IMR-90 (cell line): ENCODE measurements around the gene PFKP. TPM values are rescaled to one million over a fixed set of nuclear protein-coding genes. Genes with fewer than 3 reads are reported as not detected.

ENCODE experiments used
- ATAC-seq: fragments of 200-7000 bp; cut with Tn5 transposase; 2 replicates; pipeline ENCODE4 v1.9.1; 2020; ENCODE audit warnings: low read depth, mild to moderate bottlenecking, moderate library complexity
- BruUV-seq: library from RNA; stranded (reverse); fragments of 400-500 nt; replicated peaks from 2 replicates; lab custom pipeline; 2021; lab: Mats Ljungman, UMichigan
- CTCF ChIA-PET: fragments of 300-600 bp; formaldehyde crosslinking; extraction: SDS; loops from one replicate; lab custom pipeline; 2021; ENCODE audit warnings: antibody characterized with exemption; lab: Yijun Ruan, JAX
- POLR2A ChIA-PET: fragments of 300-600 bp; sonication (Branson Sonifier 250); formaldehyde crosslinking; loops from one replicate; lab custom pipeline; 2022; ENCODE audit warnings: antibody characterized with exemption; ENCODE audit not compliant: unreplicated experiment; lab: Charles Lee
- DNase-seq: peaks from one replicate; pipeline ENCODE4 v3.0.0; 2013
- H2AFZ ChIP-seq: replicated peaks from 2 replicates; pipeline ENCODE3; 2013; ENCODE audit warnings: low read length, mild to moderate bottlenecking; ENCODE audit not compliant: poor library complexity
- H2AK5ac ChIP-seq: 2 replicates; pipeline ENCODE4 v1.6.1; 2013; ENCODE audit warnings: low read depth, low read length, inconsistent platforms
- H2AK9ac ChIP-seq: replicated peaks from 2 replicates; pipeline ENCODE3; 2013; ENCODE audit warnings: mild to moderate bottlenecking, low read depth, low read length, moderate library complexity; ENCODE audit not compliant: poor library complexity
- H2BK120ac ChIP-seq: 2 replicates; pipeline ENCODE4 v1.6.1; 2013; ENCODE audit warnings: low read depth, low read length, inconsistent platforms
- H2BK15ac ChIP-seq: 3 replicates; pipeline ENCODE4 v1.6.1; 2013; ENCODE audit warnings: low read depth, low read length, inconsistent platforms
- H2BK20ac ChIP-seq: 2 replicates; pipeline ENCODE4 v1.6.1; 2013; ENCODE audit warnings: low read depth, mild to moderate bottlenecking, inconsistent platforms, low read length, moderate library complexity
- H2BK5ac ChIP-seq: 2 replicates; pipeline ENCODE4 v1.6.1; 2013; ENCODE audit warnings: mild to moderate bottlenecking, low read depth, low read length, inconsistent platforms; ENCODE audit not compliant: poor library complexity, severe bottlenecking
- H3K14ac ChIP-seq: replicated peaks from 2 replicates; pipeline ENCODE4 v1.6.1; 2013; ENCODE audit warnings: low read depth, low read length, inconsistent platforms
- H3K18ac ChIP-seq: 2 replicates; pipeline ENCODE4 v1.6.1; 2013; ENCODE audit warnings: low read depth, low read length, control low read depth
- H3K23ac ChIP-seq: 2 replicates; pipeline ENCODE4 v1.6.1; 2013; ENCODE audit warnings: low read depth, low read length, inconsistent platforms
- H3K27ac ChIP-seq: 2 replicates; pipeline ENCODE4 v1.5.1; 2013; ENCODE audit warnings: mild to moderate bottlenecking, control low read depth, low read length; ENCODE audit not compliant: insufficient read depth
- H3K27me3 ChIP-seq: 2 replicates; pipeline ENCODE4 v1.6.1; 2013; ENCODE audit warnings: low read length; ENCODE audit not compliant: control insufficient read depth, insufficient read depth
- H3K36me3 ChIP-seq: 2 replicates; pipeline ENCODE4 v1.6.1; 2013; ENCODE audit warnings: low read length, mixed read lengths; ENCODE audit not compliant: control insufficient read depth, insufficient read depth
- H3K4ac ChIP-seq: 2 replicates; pipeline ENCODE4 v1.6.1; 2013; ENCODE audit warnings: low read depth, low read length, inconsistent platforms
- H3K4me1 ChIP-seq: 2 replicates; pipeline ENCODE4 v1.6.1; 2013; ENCODE audit warnings: low read length, mixed read lengths; ENCODE audit not compliant: control insufficient read depth, insufficient read depth
- H3K4me2 ChIP-seq: 2 replicates; pipeline ENCODE4 v1.6.1; 2013; ENCODE audit warnings: low read depth, mild to moderate bottlenecking, control low read depth, low read length, moderate library complexity
- H3K4me3 ChIP-seq: 2 replicates; pipeline ENCODE4 v1.5.1; 2013; ENCODE audit warnings: low read depth, mild to moderate bottlenecking, control low read depth, low read length, moderate library complexity; ENCODE audit not compliant: insufficient read depth
- H3K56ac ChIP-seq: 2 replicates; pipeline ENCODE4 v1.6.1; 2013; ENCODE audit warnings: low read length, inconsistent platforms; ENCODE audit not compliant: insufficient read depth; ENCODE audit errors: extremely low read depth
- H3K79me1 ChIP-seq, 2 experiments: 2 replicates each; pipeline ENCODE4 v1.6.1; 2013; ENCODE audit warnings: low read length in 2 of 2, inconsistent platforms in 1 of 2, low read depth in 1 of 2
- H3K9ac ChIP-seq: 2 replicates; pipeline ENCODE4 v1.6.1; 2013; ENCODE audit warnings: low read depth, low read length, control low read depth
- H3K9me1 ChIP-seq: 2 replicates; pipeline ENCODE4 v1.6.1; 2013; ENCODE audit warnings: low read length, inconsistent platforms; ENCODE audit not compliant: insufficient read depth
- H3K9me3 ChIP-seq: 2 replicates; pipeline ENCODE4 v1.6.1; 2013; ENCODE audit warnings: low read length; ENCODE audit not compliant: control insufficient read depth, insufficient read depth
- H4K20me1 ChIP-seq: 2 replicates; pipeline ENCODE4 v1.6.1; 2013; ENCODE audit warnings: low read length, inconsistent platforms; ENCODE audit not compliant: insufficient read depth
- H4K5ac ChIP-seq: 2 replicates; pipeline ENCODE4 v1.6.1; 2013; ENCODE audit warnings: mild to moderate bottlenecking, low read depth, low read length, control low read depth
- H4K8ac ChIP-seq, 2 experiments: 2 replicates each; pipeline ENCODE4 v1.6.1; 2013; ENCODE audit warnings: low read depth in 2 of 2, low read length in 2 of 2, control low read depth in 1 of 2, inconsistent platforms in 1 of 2
- H4K91ac ChIP-seq: 2 replicates; pipeline ENCODE4 v1.6.1; 2013; ENCODE audit warnings: low read depth, low read length, inconsistent platforms; ENCODE audit not compliant: insufficient read depth
- BHLHE40 ChIP-seq: fragments of 150-350 bp; IDR thresholded peaks from 2 replicates; pipeline ENCODE4 v1.6.1; 2016; ENCODE audit warnings: mild to moderate bottlenecking, low read depth, low read length
- CEBPB ChIP-seq: IDR thresholded peaks from 2 replicates; pipeline ENCODE4 v1.6.1; 2012; ENCODE audit warnings: low read depth, low read length, improper control_type of control experiment
- CHD1 ChIP-seq: IDR thresholded peaks from 2 replicates; pipeline ENCODE4 v1.6.1; 2012; ENCODE audit warnings: low read depth, low read length, improper control_type of control experiment
- FOS ChIP-seq: fragments of 150-350 bp; IDR thresholded peaks from 2 replicates; pipeline ENCODE4 v1.6.1; 2016; ENCODE audit warnings: low read depth, low read length
- POLR2A ChIP-seq: IDR thresholded peaks from 2 replicates; pipeline ENCODE4 v1.6.1; 2012; ENCODE audit warnings: mild to moderate bottlenecking, low read depth, low read length
- RAD21 ChIP-seq: IDR thresholded peaks from 2 replicates; pipeline ENCODE4 v1.6.1; 2012; ENCODE audit warnings: low read length, improper control_type of control experiment
- RFX5 ChIP-seq: IDR thresholded peaks from 2 replicates; pipeline ENCODE4 v1.8.0; 2012; ENCODE audit warnings: low read depth, mild to moderate bottlenecking, low read length, moderate library complexity
- WGBS, 2 experiments: methylation state at CpG; one replicate each; pipeline versions ENCODE4 v1.1.5 to v1.1.7; 2013; ENCODE audit warnings: missing lambda C conversion rate in 2 of 2; ENCODE audit not compliant: insufficient read length in 1 of 2; ENCODE audit errors: extremely low coverage in 2 of 2; 5-methylcytosine and 5-hydroxymethylcytosine counted together
- dilution Hi-C: fragments of 300-500 bp; cut with HindIII; formaldehyde crosslinking; loops from one replicate; pipeline ENCODE4 v1.14.3; 2018; ENCODE audit warnings: low sequenced_read_pairs; ENCODE audit not compliant: unreplicated experiment
- in situ Hi-C: fragments of 300-500 bp; cut with MboI; formaldehyde crosslinking; loops from 3 replicates; pipeline ENCODE4 v1.14.3; 2019; ENCODE audit warnings: low sequenced_read_pairs, inconsistent platforms, mixed read lengths
- intact Hi-C: fragments of 100-400 bp; cut with micrococcal nuclease; formaldehyde crosslinking; loops from 2 replicates; pipeline ENCODE4 v1.10.0; 2022
- polyA plus RNA-seq, 3 experiments: library from polyadenylated mRNA; depleted of rRNA; stranded (reverse); fragments of >200 nt; gene quantifications; 2 replicates each; pipeline ENCODE4 v1.2.3, GENCODE V29; 2012; ENCODE audit warnings: low replicate concordance in 1 of 3
- total RNA-seq: library from RNA; depleted of rRNA; stranded (reverse); fragments of >200 nt; gene quantifications from 2 replicates; pipeline ENCODE4 v1.2.3, GENCODE V29; 2012
- TF ChIP-seq, protein P1 (sequence below): fragments of 150-350 bp; IDR thresholded peaks from 2 replicates; pipeline ENCODE4 v1.6.1; 2016; ENCODE audit warnings: low read depth, mild to moderate bottlenecking, low read length, moderate library complexity, borderline replicate concordance

The PFKP gene
- total and polyA plus RNA-seq, 2 of the 4 experiments (the other 2 are of a cell fraction), result 223 to 294 TPM

DNA sequence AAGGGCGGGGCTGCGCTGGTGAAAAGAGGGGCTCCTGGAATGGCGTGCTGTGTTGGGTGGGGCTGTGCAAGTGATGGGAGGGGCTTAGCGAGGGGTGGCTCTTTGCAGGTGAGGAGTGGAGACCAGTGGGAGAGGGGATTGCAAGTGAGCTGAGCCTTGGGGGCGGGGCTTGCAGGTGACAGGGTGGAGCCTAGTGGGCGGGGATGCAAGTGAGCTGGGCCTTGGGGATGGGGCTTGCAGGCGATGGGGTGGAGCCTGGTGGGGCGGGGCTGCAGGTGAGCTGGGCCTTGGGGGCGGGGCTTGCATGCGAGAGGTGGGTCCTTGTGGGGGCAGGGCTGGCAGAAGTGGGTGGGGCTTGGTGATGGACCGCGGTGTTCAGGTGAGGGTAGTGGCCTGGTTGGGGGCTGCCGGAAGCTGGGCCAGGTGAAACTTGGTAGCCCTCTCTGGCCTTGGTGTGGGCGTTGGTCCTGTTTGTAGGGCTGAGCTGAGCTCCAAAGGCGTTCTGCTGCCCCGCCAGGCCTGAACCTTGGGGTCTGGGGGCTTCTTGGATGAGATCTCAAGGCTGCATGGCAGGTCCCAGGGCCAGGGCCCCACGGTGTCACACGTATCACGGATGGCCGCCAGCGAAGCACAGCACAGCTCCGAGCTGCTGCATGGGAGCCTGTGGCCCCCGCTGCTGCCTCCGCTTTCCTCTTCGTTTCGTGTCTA is 106.0 kb downstream of the PFKP start (continued):
- no peak for TF ChIP-seq FOS

DNA sequence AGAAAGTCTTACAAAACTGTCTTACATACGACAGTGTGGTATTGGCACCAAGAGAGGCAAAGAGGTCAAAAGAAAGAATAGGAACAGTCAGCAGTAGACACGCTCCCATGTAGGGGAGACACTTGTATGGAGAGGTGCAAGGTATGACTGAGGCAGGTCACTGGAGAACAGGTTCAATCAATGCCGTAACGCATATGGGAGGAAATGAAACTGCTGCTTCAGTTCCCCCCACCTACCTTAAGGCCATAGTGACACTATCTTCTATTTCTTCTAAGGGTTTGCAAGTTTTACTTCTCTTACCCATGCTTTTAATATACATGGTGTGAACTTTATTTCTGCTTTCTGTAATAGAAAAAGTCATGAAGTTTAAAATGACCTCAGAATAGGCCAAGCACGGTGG is 110.7 kb downstream of the PFKP start:
- no peaks in the 10 kb centered on the region for H3K36me3 ChIP-seq
- no peak overlapping the region for H3K14ac ChIP-seq
- no peaks in the 10 kb centered on the region for H4K20me1 ChIP-seq
- no peak overlapping the region for H3K23ac ChIP-seq
- WGBS, 2 experiments, result 100% methylated on average over 1 of the region's 5 CpGs; no CpG with 5 or more reads in 1 of the 2 experiments
- H3K9me1 ChIP-seq, result no peaks in the 10 kb centered on the region; the same call in 1 of the 2 replicates
- no peak overlapping the region for H2BK120ac ChIP-seq
- H4K5ac ChIP-seq, result no peak overlapping the region
- no peaks in the 10 kb centered on the region; the same call in 1 of the 2 replicates for H3K9me3 ChIP-seq
- H3K79me1 ChIP-seq, result no peaks in the 10 kb centered on the region
- H2AK9ac ChIP-seq, result no peak overlapping the region
- ChIA-PET CTCF (interaction anchor here (0.6 kb wide), 1 partner anchor 15 kb away, joined by 3 read pairs; no protein-coding TSS in a partner anchor), POLR2A (no interaction called here)
- H3K4me2 ChIP-seq, result no peak overlapping the region
- intact Hi-C loops, result no loop called here
- H3K27ac ChIP-seq, result no peak overlapping the region
- no peak overlapping the region for H2BK15ac ChIP-seq
- no peak overlapping the region for H2BK5ac ChIP-seq
- no peak overlapping the region for H3K4ac ChIP-seq
- H2AFZ ChIP-seq, result no peak overlapping the region
- no peak overlapping the region for H2AK5ac ChIP-seq
- dilution Hi-C loops, result no loop called here
- in situ Hi-C loops, result no loop called here
- H3K27me3 ChIP-seq, result peaks cover 20% of the 10 kb centered on the region
- H4K91ac ChIP-seq, result no peak overlapping the region
- H3K4me3 ChIP-seq, result no peak overlapping the region
- H3K9ac ChIP-seq, result no peak overlapping the region
- no peaks in the 10 kb centered on the region for H3K4me1 ChIP-seq
- no TSS peak for BruUV-seq
- TF ChIP-seq, protein P1, sequence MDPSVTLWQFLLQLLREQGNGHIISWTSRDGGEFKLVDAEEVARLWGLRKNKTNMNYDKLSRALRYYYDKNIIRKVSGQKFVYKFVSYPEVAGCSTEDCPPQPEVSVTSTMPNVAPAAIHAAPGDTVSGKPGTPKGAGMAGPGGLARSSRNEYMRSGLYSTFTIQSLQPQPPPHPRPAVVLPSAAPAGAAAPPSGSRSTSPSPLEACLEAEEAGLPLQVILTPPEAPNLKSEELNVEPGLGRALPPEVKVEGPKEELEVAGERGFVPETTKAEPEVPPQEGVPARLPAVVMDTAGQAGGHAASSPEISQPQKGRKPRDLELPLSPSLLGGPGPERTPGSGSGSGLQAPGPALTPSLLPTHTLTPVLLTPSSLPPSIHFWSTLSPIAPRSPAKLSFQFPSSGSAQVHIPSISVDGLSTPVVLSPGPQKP, result no peak
- TF ChIP-seq BHLHE40 (no peak), RAD21 (no peak), RFX5 (no peak), POLR2A (no peak), CEBPB (no peak), CHD1 (no peak)
- ATAC-seq, result no peak
- DNase-seq, result no peak
- no peak overlapping the region for H3K56ac ChIP-seq
- no peak overlapping the region for H3K18ac ChIP-seq
- H2BK20ac ChIP-seq, result no peak overlapping the region
- no peak overlapping the region for H4K8ac ChIP-seq
